ENCODE results near the gene MEDAG. TPM values are rescaled to one million over a fixed set of nuclear protein-coding genes. Genes with fewer than 3 reads are reported as not detected.

The MEDAG gene
- total and polyA plus RNA-seq, 2 donors (not counting 1 experiment from before 2014, with no cell fraction given): 0.12 TPM; not detected in 1

DNA sequence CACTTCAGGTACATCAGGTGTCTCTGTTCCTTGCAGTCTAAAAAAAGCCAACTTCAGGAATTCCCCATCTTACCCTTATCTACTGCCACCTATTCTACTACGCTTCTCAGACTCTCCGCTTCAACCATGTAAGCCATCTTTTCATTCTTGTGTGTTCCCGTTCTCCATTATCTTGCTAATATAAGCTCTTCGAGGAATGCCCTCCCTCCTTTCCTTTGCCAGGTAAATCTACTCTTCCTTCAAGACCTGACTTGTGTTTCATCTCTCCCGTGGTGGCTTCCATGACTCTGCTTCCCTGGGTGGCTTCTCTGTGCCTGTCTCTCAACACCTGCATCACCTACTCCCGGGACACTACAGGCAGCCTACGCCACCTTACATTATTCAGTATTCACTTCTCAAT is 42.3 kb upstream of the MEDAG start:
- Histone ChIP-seq H3K4me2 (replicated peaks; ENCODE audit: low read depth, low read length, poor library complexity, severe bottlenecking) (no peak overlapping the region), H4K20me1 (ENCODE audit: control insufficient read depth, insufficient read depth, low read length, poor library complexity, severe bottlenecking) (no peaks in the 10 kb centered on the region), H2AFZ (ENCODE audit: insufficient read depth, low read depth, low read length, poor library complexity, severe bottlenecking) (no peak overlapping the region), H3K79me2 (ENCODE audit: control insufficient read depth, insufficient read depth, low read length) (no peaks in the 10 kb centered on the region), H3K4me1 (ENCODE audit: control insufficient read depth in 2 of 2, insufficient read depth in 2 of 2, low read length in 2 of 2) (peaks cover 0 to 2% of the 10 kb centered on the region in 2 donors), H3K9ac (ENCODE audit: low read length) (no peak overlapping the region), H3K9me3 (ENCODE audit: control extremely low read depth in 1 of 3, control insufficient read depth in 2 of 3, insufficient read depth in 1 of 3, low read length in 2 of 3) (peaks cover 0 to under 1% (median 0%) of the 10 kb centered on the region in 3 donors), H3K36me3 (replicated peaks in 1 of 2; ENCODE audit: control extremely low read depth in 1 of 2, control insufficient read depth in 1 of 2, extremely low read depth in 1 of 2, insufficient read depth in 2 of 2, low read length in 1 of 2) (no peaks in the 10 kb centered on the region), H3K27ac (ENCODE audit: low read length in 2 of 2) (no peak overlapping the region), H3K27me3 (replicated peaks in 1 of 4; ENCODE audit: control extremely low read depth in 1 of 4, control insufficient read depth in 3 of 4, insufficient read depth in 4 of 4, low read length in 3 of 4) (peaks cover 0 to 8% (median 2%) of the 10 kb centered on the region in 4 experiments), H3K4me3 (ENCODE audit: control extremely low read depth in 1 of 5, extremely low read depth in 1 of 5, insufficient read depth in 1 of 5, low read depth in 2 of 5, low read length in 4 of 5) (no peak overlapping the region)
- no peak for DNase-seq
- intact Hi-C loops (cut with micrococcal nuclease): no loop called here
- Mint-ChIP-seq H3K27me3 (peaks cover 11% of the 10 kb centered on the region), H3K9me3 (ENCODE audit: insufficient read depth) (no peaks in the 10 kb centered on the region), H3K4me1 (peaks cover 2% of the 10 kb centered on the region), H3K27ac (no peak overlapping the region), H3K4me3 (no peak overlapping the region)
- WGBS (ENCODE audit: insufficient coverage): 95% methylated on average over 5 of the region's 7 CpGs
- ChIA-PET CTCF (interaction anchor here (1.9 to 6.4 kb wide), 2 partner anchors 731 to 1093 kb away, joined by 5 to 53 read pairs; no protein-coding TSS in a partner anchor), POLR2A (no interaction called here)
- no peak for TF ChIP-seq EZH2 (IDR thresholded peaks at IDR 0.05; ENCODE audit: borderline replicate concordance, insufficient read depth, low read depth, low read length, poor library complexity, severe bottlenecking)
- TF ChIP-seq, protein P1, sequence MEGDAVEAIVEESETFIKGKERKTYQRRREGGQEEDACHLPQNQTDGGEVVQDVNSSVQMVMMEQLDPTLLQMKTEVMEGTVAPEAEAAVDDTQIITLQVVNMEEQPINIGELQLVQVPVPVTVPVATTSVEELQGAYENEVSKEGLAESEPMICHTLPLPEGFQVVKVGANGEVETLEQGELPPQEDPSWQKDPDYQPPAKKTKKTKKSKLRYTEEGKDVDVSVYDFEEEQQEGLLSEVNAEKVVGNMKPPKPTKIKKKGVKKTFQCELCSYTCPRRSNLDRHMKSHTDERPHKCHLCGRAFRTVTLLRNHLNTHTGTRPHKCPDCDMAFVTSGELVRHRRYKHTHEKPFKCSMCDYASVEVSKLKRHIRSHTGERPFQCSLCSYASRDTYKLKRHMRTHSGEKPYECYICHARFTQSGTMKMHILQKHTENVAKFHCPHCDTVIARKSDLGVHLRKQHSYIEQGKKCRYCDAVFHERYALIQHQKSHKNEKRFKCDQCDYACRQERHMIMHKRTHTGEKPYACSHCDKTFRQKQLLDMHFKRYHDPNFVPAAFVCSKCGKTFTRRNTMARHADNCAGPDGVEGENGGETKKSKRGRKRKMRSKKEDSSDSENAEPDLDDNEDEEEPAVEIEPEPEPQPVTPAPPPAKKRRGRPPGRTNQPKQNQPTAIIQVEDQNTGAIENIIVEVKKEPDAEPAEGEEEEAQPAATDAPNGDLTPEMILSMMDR (IDR thresholded peaks at IDR 0.05): no peak
- no peak for ATAC-seq (ENCODE audit: low read depth)

DNA sequence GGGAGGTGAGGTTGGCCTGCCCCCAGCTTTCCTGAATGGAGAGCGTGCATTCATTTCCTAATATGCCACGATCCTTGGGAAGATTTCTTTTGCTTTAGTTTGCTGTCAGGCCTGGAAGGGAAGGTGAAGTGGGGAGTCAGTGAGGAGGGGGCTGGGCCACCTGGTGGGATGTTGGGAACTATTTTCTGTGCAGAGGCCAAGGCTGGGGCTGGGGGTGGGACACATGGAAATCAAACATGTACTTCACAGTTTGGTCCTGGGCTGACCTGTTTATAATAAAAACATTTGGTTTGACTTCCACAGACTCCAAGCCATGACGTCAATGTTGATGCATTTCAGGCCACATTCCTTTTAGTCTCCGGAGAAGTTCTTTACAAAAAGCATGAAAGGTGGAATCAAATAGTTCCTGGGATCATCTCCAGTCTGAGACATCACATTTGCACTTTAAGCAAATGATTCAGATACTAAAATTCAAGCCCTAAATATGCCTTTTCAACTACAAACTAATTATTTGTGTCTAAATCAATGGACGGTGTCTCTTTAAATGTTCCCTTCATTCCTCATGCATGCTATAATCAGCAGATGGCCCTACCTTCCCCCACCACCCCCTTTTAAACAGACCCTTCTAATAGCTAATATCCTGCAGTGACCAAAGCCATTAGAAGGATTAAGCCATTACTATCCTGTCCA is 41.5 kb upstream of the MEDAG start:
- no peaks in the 10 kb centered on the region for H3K79me2 ChIP-seq (ENCODE audit: control insufficient read depth, insufficient read depth, low read length)
- TF ChIP-seq, protein P1 (IDR thresholded peaks at IDR 0.05): no peak
- TF ChIP-seq EZH2 (IDR thresholded peaks at IDR 0.05; ENCODE audit: borderline replicate concordance, insufficient read depth, low read depth, low read length, poor library complexity, severe bottlenecking): no peak
- H3K4me2 ChIP-seq (replicated peaks; ENCODE audit: low read depth, low read length, poor library complexity, severe bottlenecking): no peak overlapping the region
- H3K27ac ChIP-seq (ENCODE audit: low read length in 2 of 2): no peak overlapping the region
- H2AFZ ChIP-seq (ENCODE audit: insufficient read depth, low read depth, low read length, poor library complexity, severe bottlenecking): no peak overlapping the region
- Mint-ChIP-seq H3K27me3 (peaks cover 15% of the 10 kb centered on the region), H3K9me3 (ENCODE audit: insufficient read depth) (no peaks in the 10 kb centered on the region), H3K4me3 (no peak overlapping the region), H3K4me1 (peaks cover 2% of the 10 kb centered on the region), H3K27ac (no peak overlapping the region)
- H3K27me3 ChIP-seq (replicated peaks in 1 of 4; ENCODE audit: control extremely low read depth in 1 of 4, control insufficient read depth in 3 of 4, insufficient read depth in 4 of 4, low read length in 3 of 4): peaks cover 0 to 10% (median 2%) of the 10 kb centered on the region in 4 experiments
- no peak overlapping the region for H3K9ac ChIP-seq (ENCODE audit: low read length)
- WGBS (ENCODE audit: insufficient coverage): 98% methylated on average over 5 of the region's 5 CpGs
- H3K4me3 ChIP-seq (ENCODE audit: control extremely low read depth in 1 of 5, extremely low read depth in 1 of 5, insufficient read depth in 1 of 5, low read depth in 2 of 5, low read length in 4 of 5): no peak overlapping the region
- H3K9me3 ChIP-seq (ENCODE audit: control extremely low read depth in 1 of 3, control insufficient read depth in 2 of 3, insufficient read depth in 1 of 3, low read length in 2 of 3): no peaks in the 10 kb centered on the region
- POLR2A ChIA-PET: no interaction called here
- H4K20me1 ChIP-seq (ENCODE audit: control insufficient read depth, insufficient read depth, low read length, poor library complexity, severe bottlenecking): no peaks in the 10 kb centered on the region
- ATAC-seq (ENCODE audit: low read depth) (no peak), DNase-seq (no peak)
- CTCF ChIA-PET: interaction anchor here (1.5 to 6.4 kb wide), 6 partner anchors 7 to 1094 kb away, joined by 4 to 53 read pairs (median 10); no protein-coding TSS in a partner anchor
- intact Hi-C loops (cut with micrococcal nuclease): loop anchor here (1.0 kb wide), 1 partner anchor 185 kb away; no protein-coding TSS in a partner anchor
- H3K36me3 ChIP-seq (replicated peaks in 1 of 2; ENCODE audit: control extremely low read depth in 1 of 2, control insufficient read depth in 1 of 2, extremely low read depth in 1 of 2, insufficient read depth in 2 of 2, low read length in 1 of 2): no peaks in the 10 kb centered on the region
- peaks cover 0 to 2% of the 10 kb centered on the region in 2 donors for H3K4me1 ChIP-seq (ENCODE audit: control insufficient read depth in 2 of 2, insufficient read depth in 2 of 2, low read length in 2 of 2)
